ENCODE measurements around the gene PAQR3. TPM values are rescaled to one million over a fixed set of nuclear protein-coding genes. Genes with fewer than 3 reads are reported as not detected.

Gene PAQR3
- total and polyA plus RNA-seq, 2 experiments from 2014 or later, result 15.9 to 36.3 TPM

DNA sequence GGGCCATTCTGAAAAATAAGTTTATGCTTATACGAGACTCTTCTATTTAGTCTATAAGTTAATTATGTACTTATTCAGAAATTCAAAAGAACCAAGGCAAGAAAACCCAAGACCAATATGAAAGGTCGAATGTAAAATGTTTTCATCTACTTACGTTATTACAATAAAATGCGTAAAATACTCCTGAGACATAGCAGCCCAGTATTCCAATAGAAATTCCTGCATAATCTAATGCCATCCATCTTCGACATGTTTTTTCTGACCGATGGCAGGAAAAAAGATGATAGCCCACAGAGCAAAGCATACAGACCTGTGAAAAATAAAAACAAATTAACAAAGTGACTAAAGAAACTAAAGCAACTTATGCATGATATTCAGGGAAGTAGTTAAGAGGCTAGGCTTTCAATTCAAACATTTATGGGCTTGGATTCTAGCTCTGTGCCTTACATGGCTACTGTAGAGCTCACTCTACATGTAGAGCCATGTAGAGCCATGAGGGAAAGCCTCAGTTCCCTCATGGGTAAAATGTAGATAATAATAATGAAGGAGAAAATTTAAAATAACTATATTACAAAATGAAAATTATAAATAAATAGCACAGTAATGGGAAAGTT, 9.1 kb downstream of the PAQR3 start:
- H2AFZ ChIP-seq, result no peak overlapping the region
- no peak for DNase-seq (ENCODE audit: low spot score)
- no peaks in the 10 kb centered on the region for H3F3A ChIP-seq (replicated peaks; ENCODE audit: low read depth)
- H3K36me3 ChIP-seq (ENCODE audit: insufficient read depth), result peaks cover 13% of the 10 kb centered on the region; the same call in 1 of the 2 replicates
- no peak for TF ChIP-seq CREB1 (CRISPR knock-in tag; IDR thresholded peaks at IDR 0.05; ENCODE audit: low read depth)
- TF ChIP-seq JUNB (IDR thresholded peaks at IDR 0.05; ENCODE audit: unreplicated experiment), result no peak
- TF ChIP-seq EZH2 (IDR thresholded peaks at IDR 0.05; ENCODE audit: low read depth, unreplicated experiment), result no peak
- TF ChIP-seq STAT1 (IDR thresholded peaks at IDR 0.05; ENCODE audit: unreplicated experiment), result no peak
- TF ChIP-seq, protein P1, sequence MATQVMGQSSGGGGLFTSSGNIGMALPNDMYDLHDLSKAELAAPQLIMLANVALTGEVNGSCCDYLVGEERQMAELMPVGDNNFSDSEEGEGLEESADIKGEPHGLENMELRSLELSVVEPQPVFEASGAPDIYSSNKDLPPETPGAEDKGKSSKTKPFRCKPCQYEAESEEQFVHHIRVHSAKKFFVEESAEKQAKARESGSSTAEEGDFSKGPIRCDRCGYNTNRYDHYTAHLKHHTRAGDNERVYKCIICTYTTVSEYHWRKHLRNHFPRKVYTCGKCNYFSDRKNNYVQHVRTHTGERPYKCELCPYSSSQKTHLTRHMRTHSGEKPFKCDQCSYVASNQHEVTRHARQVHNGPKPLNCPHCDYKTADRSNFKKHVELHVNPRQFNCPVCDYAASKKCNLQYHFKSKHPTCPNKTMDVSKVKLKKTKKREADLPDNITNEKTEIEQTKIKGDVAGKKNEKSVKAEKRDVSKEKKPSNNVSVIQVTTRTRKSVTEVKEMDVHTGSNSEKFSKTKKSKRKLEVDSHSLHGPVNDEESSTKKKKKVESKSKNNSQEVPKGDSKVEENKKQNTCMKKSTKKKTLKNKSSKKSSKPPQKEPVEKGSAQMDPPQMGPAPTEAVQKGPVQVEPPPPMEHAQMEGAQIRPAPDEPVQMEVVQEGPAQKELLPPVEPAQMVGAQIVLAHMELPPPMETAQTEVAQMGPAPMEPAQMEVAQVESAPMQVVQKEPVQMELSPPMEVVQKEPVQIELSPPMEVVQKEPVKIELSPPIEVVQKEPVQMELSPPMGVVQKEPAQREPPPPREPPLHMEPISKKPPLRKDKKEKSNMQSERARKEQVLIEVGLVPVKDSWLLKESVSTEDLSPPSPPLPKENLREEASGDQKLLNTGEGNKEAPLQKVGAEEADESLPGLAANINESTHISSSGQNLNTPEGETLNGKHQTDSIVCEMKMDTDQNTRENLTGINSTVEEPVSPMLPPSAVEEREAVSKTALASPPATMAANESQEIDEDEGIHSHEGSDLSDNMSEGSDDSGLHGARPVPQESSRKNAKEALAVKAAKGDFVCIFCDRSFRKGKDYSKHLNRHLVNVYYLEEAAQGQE (IDR thresholded peaks at IDR 0.05; ENCODE audit: unreplicated experiment), result no peak
- TF ChIP-seq, protein P2, sequence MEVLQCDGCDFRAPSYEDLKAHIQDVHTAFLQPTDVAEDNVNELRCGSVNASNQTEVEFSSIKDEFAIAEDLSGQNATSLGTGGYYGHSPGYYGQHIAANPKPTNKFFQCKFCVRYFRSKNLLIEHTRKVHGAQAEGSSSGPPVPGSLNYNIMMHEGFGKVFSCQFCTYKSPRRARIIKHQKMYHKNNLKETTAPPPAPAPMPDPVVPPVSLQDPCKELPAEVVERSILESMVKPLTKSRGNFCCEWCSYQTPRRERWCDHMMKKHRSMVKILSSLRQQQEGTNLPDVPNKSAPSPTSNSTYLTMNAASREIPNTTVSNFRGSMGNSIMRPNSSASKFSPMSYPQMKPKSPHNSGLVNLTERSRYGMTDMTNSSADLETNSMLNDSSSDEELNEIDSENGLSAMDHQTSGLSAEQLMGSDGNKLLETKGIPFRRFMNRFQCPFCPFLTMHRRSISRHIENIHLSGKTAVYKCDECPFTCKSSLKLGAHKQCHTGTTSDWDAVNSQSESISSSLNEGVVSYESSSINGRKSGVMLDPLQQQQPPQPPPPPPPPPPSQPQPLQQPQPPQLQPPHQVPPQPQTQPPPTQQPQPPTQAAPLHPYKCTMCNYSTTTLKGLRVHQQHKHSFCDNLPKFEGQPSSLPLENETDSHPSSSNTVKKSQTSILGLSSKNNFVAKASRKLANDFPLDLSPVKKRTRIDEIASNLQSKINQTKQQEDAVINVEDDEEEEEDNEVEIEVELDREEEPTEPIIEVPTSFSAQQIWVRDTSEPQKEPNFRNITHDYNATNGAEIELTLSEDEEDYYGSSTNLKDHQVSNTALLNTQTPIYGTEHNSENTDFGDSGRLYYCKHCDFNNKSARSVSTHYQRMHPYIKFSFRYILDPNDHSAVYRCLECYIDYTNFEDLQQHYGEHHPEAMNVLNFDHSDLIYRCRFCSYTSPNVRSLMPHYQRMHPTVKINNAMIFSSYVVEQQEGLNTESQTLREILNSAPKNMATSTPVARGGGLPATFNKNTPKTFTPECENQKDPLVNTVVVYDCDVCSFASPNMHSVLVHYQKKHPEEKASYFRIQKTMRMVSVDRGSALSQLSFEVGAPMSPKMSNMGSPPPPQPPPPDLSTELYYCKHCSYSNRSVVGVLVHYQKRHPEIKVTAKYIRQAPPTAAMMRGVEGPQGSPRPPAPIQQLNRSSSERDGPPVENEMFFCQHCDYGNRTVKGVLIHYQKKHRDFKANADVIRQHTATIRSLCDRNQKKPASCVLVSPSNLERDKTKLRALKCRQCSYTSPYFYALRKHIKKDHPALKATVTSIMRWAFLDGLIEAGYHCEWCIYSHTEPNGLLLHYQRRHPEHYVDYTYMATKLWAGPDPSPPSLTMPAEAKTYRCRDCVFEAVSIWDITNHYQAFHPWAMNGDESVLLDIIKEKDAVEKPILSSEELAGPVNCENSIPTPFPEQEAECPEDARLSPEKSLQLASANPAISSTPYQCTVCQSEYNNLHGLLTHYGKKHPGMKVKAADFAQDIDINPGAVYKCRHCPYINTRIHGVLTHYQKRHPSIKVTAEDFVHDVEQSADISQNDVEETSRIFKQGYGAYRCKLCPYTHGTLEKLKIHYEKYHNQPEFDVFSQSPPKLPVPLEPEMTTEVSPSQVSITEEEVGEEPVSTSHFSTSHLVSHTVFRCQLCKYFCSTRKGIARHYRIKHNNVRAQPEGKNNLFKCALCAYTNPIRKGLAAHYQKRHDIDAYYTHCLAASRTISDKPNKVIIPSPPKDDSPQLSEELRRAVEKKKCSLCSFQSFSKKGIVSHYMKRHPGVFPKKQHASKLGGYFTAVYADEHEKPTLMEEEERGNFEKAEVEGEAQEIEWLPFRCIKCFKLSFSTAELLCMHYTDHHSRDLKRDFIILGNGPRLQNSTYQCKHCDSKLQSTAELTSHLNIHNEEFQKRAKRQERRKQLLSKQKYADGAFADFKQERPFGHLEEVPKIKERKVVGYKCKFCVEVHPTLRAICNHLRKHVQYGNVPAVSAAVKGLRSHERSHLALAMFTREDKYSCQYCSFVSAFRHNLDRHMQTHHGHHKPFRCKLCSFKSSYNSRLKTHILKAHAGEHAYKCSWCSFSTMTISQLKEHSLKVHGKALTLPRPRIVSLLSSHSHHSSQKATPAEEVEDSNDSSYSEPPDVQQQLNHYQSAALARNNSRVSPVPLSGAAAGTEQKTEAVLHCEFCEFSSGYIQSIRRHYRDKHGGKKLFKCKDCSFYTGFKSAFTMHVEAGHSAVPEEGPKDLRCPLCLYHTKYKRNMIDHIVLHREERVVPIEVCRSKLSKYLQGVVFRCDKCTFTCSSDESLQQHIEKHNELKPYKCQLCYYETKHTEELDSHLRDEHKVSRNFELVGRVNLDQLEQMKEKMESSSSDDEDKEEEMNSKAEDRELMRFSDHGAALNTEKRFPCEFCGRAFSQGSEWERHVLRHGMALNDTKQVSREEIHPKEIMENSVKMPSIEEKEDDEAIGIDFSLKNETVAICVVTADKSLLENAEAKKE (CRISPR knock-in tag; IDR thresholded peaks at IDR 0.05), result no peak
- TF ChIP-seq POLR2AphosphoS5 (IDR thresholded peaks at IDR 0.05; ENCODE audit: low read depth), result no peak
- no peak for TF ChIP-seq NANOG (IDR thresholded peaks at IDR 0.05; ENCODE audit: borderline replicate concordance)
- TF ChIP-seq, protein P3, sequence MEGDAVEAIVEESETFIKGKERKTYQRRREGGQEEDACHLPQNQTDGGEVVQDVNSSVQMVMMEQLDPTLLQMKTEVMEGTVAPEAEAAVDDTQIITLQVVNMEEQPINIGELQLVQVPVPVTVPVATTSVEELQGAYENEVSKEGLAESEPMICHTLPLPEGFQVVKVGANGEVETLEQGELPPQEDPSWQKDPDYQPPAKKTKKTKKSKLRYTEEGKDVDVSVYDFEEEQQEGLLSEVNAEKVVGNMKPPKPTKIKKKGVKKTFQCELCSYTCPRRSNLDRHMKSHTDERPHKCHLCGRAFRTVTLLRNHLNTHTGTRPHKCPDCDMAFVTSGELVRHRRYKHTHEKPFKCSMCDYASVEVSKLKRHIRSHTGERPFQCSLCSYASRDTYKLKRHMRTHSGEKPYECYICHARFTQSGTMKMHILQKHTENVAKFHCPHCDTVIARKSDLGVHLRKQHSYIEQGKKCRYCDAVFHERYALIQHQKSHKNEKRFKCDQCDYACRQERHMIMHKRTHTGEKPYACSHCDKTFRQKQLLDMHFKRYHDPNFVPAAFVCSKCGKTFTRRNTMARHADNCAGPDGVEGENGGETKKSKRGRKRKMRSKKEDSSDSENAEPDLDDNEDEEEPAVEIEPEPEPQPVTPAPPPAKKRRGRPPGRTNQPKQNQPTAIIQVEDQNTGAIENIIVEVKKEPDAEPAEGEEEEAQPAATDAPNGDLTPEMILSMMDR (conservative IDR thresholded peaks at IDR 0.05; ENCODE audit: low read depth in 2 of 2), result no peak
- no peak for TF ChIP-seq ZNF114 (CRISPR knock-in tag; IDR thresholded peaks at IDR 0.05)
- TF ChIP-seq, protein P4, sequence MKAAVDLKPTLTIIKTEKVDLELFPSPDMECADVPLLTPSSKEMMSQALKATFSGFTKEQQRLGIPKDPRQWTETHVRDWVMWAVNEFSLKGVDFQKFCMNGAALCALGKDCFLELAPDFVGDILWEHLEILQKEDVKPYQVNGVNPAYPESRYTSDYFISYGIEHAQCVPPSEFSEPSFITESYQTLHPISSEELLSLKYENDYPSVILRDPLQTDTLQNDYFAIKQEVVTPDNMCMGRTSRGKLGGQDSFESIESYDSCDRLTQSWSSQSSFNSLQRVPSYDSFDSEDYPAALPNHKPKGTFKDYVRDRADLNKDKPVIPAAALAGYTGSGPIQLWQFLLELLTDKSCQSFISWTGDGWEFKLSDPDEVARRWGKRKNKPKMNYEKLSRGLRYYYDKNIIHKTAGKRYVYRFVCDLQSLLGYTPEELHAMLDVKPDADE (IDR thresholded peaks at IDR 0.05), result no peak
- no peak for TF ChIP-seq EZH2phosphoT487 (IDR thresholded peaks at IDR 0.05; ENCODE audit: unreplicated experiment)
- TF ChIP-seq ZNF331 (CRISPR knock-in tag; IDR thresholded peaks at IDR 0.05; ENCODE audit: low read depth), result no peak
- no peaks in the 10 kb centered on the region for H3K79me2 ChIP-seq (replicated peaks; ENCODE audit: insufficient read depth)
- no peak overlapping the region for H3K4me2 ChIP-seq
- no peaks in the 10 kb centered on the region for H3K27me3 ChIP-seq (ENCODE audit: insufficient read depth)
- peaks cover 3% of the 10 kb centered on the region; the same call in 1 of the 2 replicates for H4K20me1 ChIP-seq (replicated peaks; ENCODE audit: insufficient read depth)
- no peak overlapping the region for H3K27ac Mint-ChIP-seq
- ATAC-seq, result no peak
- H3K9me3 Mint-ChIP-seq, result no peaks in the 10 kb centered on the region
- no peak overlapping the region for H3K4me3 Mint-ChIP-seq
- H3K27me3 Mint-ChIP-seq (ENCODE audit: insufficient read depth, low read depth, poor library complexity), result no peaks in the 10 kb centered on the region
- no peak overlapping the region for H3K4me3 ChIP-seq
- H3K4me1 Mint-ChIP-seq, result no peaks in the 10 kb centered on the region
- no peak overlapping the region for H3K27ac ChIP-seq (ENCODE audit: low read depth)
- H3K36me3 Mint-ChIP-seq (ENCODE audit: low read depth), result peaks cover 18% of the 10 kb centered on the region; the same call in 2 of the 3 replicates
- no peaks in the 10 kb centered on the region for H3K4me1 ChIP-seq (ENCODE audit: insufficient read depth)
- H3K9me2 ChIP-seq (ENCODE audit: insufficient read depth), result no peaks in the 10 kb centered on the region

Data from GM23338 (cell line).